HCT116 (cell line): ENCODE results near the gene SPINK5. TPM values are rescaled to one million over a fixed set of nuclear protein-coding genes. Genes with fewer than 3 reads are reported as not detected.

Experiments
- ATAC-seq: fragments of 200-7000 bp; cut with Tn5 transposase; 2 replicates; pipeline ENCODE4 v1.9.1; 2020; ENCODE audit warnings: mild to moderate bottlenecking, moderate library complexity
- BruUV-seq: library from RNA; stranded (reverse); fragments of 400-500 nt; replicated peaks from 2 replicates; lab custom pipeline; 2021; lab: Mats Ljungman, UMichigan
- CTCF ChIA-PET: fragments of 300-600 bp; sonication (Branson Sonifier 250); formaldehyde crosslinking; loops from one replicate; lab custom pipeline; 2021; ENCODE audit warnings: antibody characterized with exemption; lab: Charles Lee
- POLR2A ChIA-PET: fragments of 300-600, 350-600 bp; sonication (Branson Sonifier 250); formaldehyde crosslinking; loops from one replicate; lab custom pipeline; 2021; ENCODE audit warnings: antibody characterized with exemption; lab: Charles Lee
- RAD21 ChIA-PET, 2 experiments: fragments of 300-600 bp; sonication (Branson Sonifier 250); formaldehyde crosslinking; loops; one replicate each; lab custom pipeline; 2023; ENCODE audit warnings: low total read pairs in 2 of 2; ENCODE audit not compliant: uncharacterized antibody in 2 of 2, unreplicated experiment in 2 of 2, low non-redundant PET in 1 of 2; lab: Charles Lee
- DNase-seq: peaks from one replicate; pipeline ENCODE4 v3.0.0-alpha.2; 2010; ENCODE audit warnings: low read depth, low spot score
- H2AFZ ChIP-seq: fragments of 200-600 bp; shearing (Covaris generic), sonication (generic); 2 replicates; pipeline ENCODE4 v1.6.1; 2017; ENCODE audit warnings: low read depth, mixed run types, mixed read lengths, antibody characterized with exemption, low read length; ENCODE audit not compliant: poor library complexity, severe bottlenecking
- H3K27ac ChIP-seq: 2 replicates; pipeline ENCODE4 v1.5.1; 2012; ENCODE audit warnings: low read depth, low read length
- H3K27me3 ChIP-seq: fragments of 200-600 bp; sonication (generic); 2 replicates; pipeline ENCODE4 v1.6.1; 2016; ENCODE audit warnings: mixed run types, low read length, mixed read lengths; ENCODE audit not compliant: insufficient read depth
- H3K36me3 ChIP-seq, 2 experiments: fragments of 200-500 bp in 1 of 2; fragments of 200-600 bp in 1 of 2; sonication (Bioruptor generic) in 1 of 2; sonication (generic) in 1 of 2; 2 replicates each; pipeline versions ENCODE4 v1.5.1 to v1.6.1; 2014 to 2016; ENCODE audit warnings: low read length in 2 of 2, inconsistent platforms in 1 of 2, mixed read lengths in 1 of 2, mixed run types in 1 of 2; ENCODE audit not compliant: insufficient read depth in 2 of 2, control insufficient read depth in 1 of 2
- H3K4me1 ChIP-seq, 2 experiments: fragments of 200-600 bp in 1 of 2; sonication (generic) in 1 of 2; 2 replicates each; pipeline versions ENCODE4 v1.5.1 to v1.6.1; 2012 to 2017; ENCODE audit warnings: low read length in 2 of 2, inconsistent platforms in 1 of 2, mild to moderate bottlenecking in 1 of 2, mixed read lengths in 1 of 2, mixed run types in 1 of 2, moderate library complexity in 1 of 2; ENCODE audit not compliant: insufficient read depth in 2 of 2, control insufficient read depth in 1 of 2
- H3K4me2 ChIP-seq: fragments of 200-600 bp; sonication (generic); 2 replicates; pipeline ENCODE4 v1.6.1; 2017; ENCODE audit warnings: mixed run types, low read length, mixed read lengths
- H3K4me3 ChIP-seq, 2 experiments: fragments of 200-600 bp in 1 of 2; sonication (generic) in 1 of 2; replicated peaks in 1 of 2; 2 replicates each; pipeline ENCODE4 v1.5.1; 2011 to 2016; ENCODE audit warnings: low read length in 2 of 2, control low read depth in 1 of 2, low read depth in 1 of 2, mild to moderate bottlenecking in 1 of 2, mixed read lengths in 1 of 2, mixed run types in 1 of 2
- H3K79me2 ChIP-seq: fragments of 200-600 bp; sonication (generic); 2 replicates; pipeline ENCODE4 v1.6.1; 2017; ENCODE audit warnings: mild to moderate bottlenecking, mixed run types, low read length, moderate library complexity, mixed read lengths; ENCODE audit not compliant: insufficient read depth
- H3K9ac ChIP-seq: fragments of 200-600 bp; sonication (generic); 2 replicates; pipeline ENCODE4 v1.6.1; 2016; ENCODE audit warnings: low read length, mixed read lengths
- H3K9me2 ChIP-seq: fragments of 200-600 bp; sonication (generic), shearing (Covaris generic); 2 replicates; pipeline ENCODE4 v1.6.1; 2017; ENCODE audit warnings: mixed run types, mild to moderate bottlenecking, moderate library complexity; ENCODE audit not compliant: insufficient read depth
- H3K9me3 ChIP-seq, 2 experiments: fragments of 200-500 bp in 1 of 2; fragments of 200-600 bp in 1 of 2; sonication (Bioruptor generic) in 1 of 2; sonication (generic) in 1 of 2; 2 replicates each; pipeline ENCODE4 v1.6.1; 2014 to 2017; ENCODE audit warnings: low read length in 2 of 2, mixed read lengths in 2 of 2, inconsistent platforms in 1 of 2, low read depth in 1 of 2, mild to moderate bottlenecking in 1 of 2, mixed run types in 1 of 2, moderate library complexity in 1 of 2; ENCODE audit not compliant: control insufficient read depth in 1 of 2, insufficient read depth in 1 of 2
- H4K20me1 ChIP-seq: fragments of 200-600 bp; sonication (generic), shearing (Covaris generic); 2 replicates; pipeline ENCODE4 v1.6.1; 2017; ENCODE audit warnings: mixed run types, mild to moderate bottlenecking, moderate library complexity; ENCODE audit not compliant: insufficient read depth
- ATF3 ChIP-seq: IDR thresholded peaks from 2 replicates; pipeline ENCODE4 v1.6.1; 2012
- CEBPB ChIP-seq: IDR thresholded peaks from 2 replicates; pipeline ENCODE4 v1.6.1; 2012; ENCODE audit warnings: low read depth
- ELF1 ChIP-seq: IDR thresholded peaks from 2 replicates; pipeline ENCODE4 v1.6.1; 2012; ENCODE audit warnings: low read depth, borderline replicate concordance
- EZH2 ChIP-seq: fragments of 200-600 bp; sonication (generic); IDR thresholded peaks from 2 replicates; pipeline ENCODE4 v1.6.1; 2017; ENCODE audit warnings: antibody characterized with exemption, mixed run types
- EZH2phosphoT487 ChIP-seq: fragments of 200-600 bp; IDR thresholded peaks from 2 replicates; pipeline ENCODE4 v1.6.1; 2018; ENCODE audit warnings: antibody characterized with exemption, borderline replicate concordance
- JUND ChIP-seq: IDR thresholded peaks from 2 replicates; pipeline ENCODE4 v1.6.1; 2012
- POLR2A ChIP-seq: IDR thresholded peaks from 2 replicates; pipeline ENCODE4 v1.7.0; 2011; ENCODE audit warnings: borderline replicate concordance; ENCODE audit not compliant: insufficient read depth, insufficient read length; ENCODE audit errors: extremely low read depth
- POLR2AphosphoS5 ChIP-seq: IDR thresholded peaks from 2 replicates; pipeline ENCODE4 v1.6.1; 2011; ENCODE audit warnings: mild to moderate bottlenecking, low read depth, low read length, moderate library complexity
- RAD21 ChIP-seq: IDR thresholded peaks from 2 replicates; pipeline ENCODE4 v1.6.1; 2012; ENCODE audit warnings: low read depth, mild to moderate bottlenecking
- SRF ChIP-seq: IDR thresholded peaks from 2 replicates; pipeline ENCODE4 v1.6.1; 2012; ENCODE audit warnings: low read depth
- YY1 ChIP-seq: IDR thresholded peaks from 2 replicates; pipeline ENCODE4 v1.6.1; 2011; ENCODE audit warnings: low read length, low read depth, moderate library complexity, mild to moderate bottlenecking; ENCODE audit not compliant: insufficient replicate concordance; ENCODE audit errors: extremely low read depth
- ZBTB33 ChIP-seq: IDR thresholded peaks from 2 replicates; pipeline ENCODE4 v1.6.1; 2011; ENCODE audit warnings: mild to moderate bottlenecking, low read length, moderate library complexity; ENCODE audit not compliant: insufficient replicate concordance; ENCODE audit errors: extremely low read depth
- ZFX ChIP-seq: fragments of 450-650 bp; IDR thresholded peaks from 2 replicates; pipeline ENCODE4 v1.6.1; 2017
- ZNF274 ChIP-seq: fragments of 200-500 bp; sonication (Bioruptor generic); IDR thresholded peaks from 2 replicates; pipeline ENCODE4 v1.6.1; 2014; ENCODE audit warnings: mild to moderate bottlenecking, low read depth, low read length, inconsistent platforms
- intact Hi-C: fragments of 100-400 bp; cut with micrococcal nuclease; formaldehyde crosslinking; loops from 2 replicates; pipeline ENCODE4 v1.10.0; 2022
- total RNA-seq: library from RNA; stranded (reverse); gene quantifications from one replicate; pipeline ENCODE4 v1.2.1, GENCODE V29; 2021; ENCODE audit not compliant: unreplicated experiment
- TF ChIP-seq, protein P1 (sequence below): IDR thresholded peaks from 2 replicates; pipeline ENCODE4 v1.6.1; 2012; ENCODE audit warnings: low read depth
- TF ChIP-seq, protein P2 (sequence below): IDR thresholded peaks from 2 replicates; pipeline ENCODE4 v1.6.1; 2012

SPINK5 gene
- total RNA-seq, 1 experiment from 2014 or later, result not detected

GRCh38 chr5:148120317-148120716 is 56.5 kb downstream of the SPINK5 start:
- ATAC-seq, result no peak
- Histone ChIP-seq H3K36me3 (no peaks in the 10 kb centered on the region), H3K9me3 (no peaks in the 10 kb centered on the region), H3K27ac (no peak overlapping the region), H3K9me2 (no peaks in the 10 kb centered on the region), H3K79me2 (no peaks in the 10 kb centered on the region), H2AFZ (no peak overlapping the region), H3K9ac (no peak overlapping the region), H4K20me1 (no peaks in the 10 kb centered on the region), H3K4me1 (no peaks in the 10 kb centered on the region), H3K27me3 (no peaks in the 10 kb centered on the region; the same call in none of the 2 replicates), H3K4me3 (no peak overlapping the region), H3K4me2 (no peak overlapping the region)
- ChIA-PET RAD21 (no interaction called here), CTCF (interaction anchor here (0.7 to 1.3 kb wide), 2 partner anchors 15 to 259 kb away, joined by 3 read pairs; no protein-coding TSS in a partner anchor), POLR2A (no interaction called here)
- no peak for DNase-seq
- intact Hi-C loops, result no loop called here
- no TSS peak for BruUV-seq
- no peak for TF ChIP-seq ZBTB33
- no peak for TF ChIP-seq ELF1
- no peak for TF ChIP-seq EZH2
- no peak for TF ChIP-seq JUND
- TF ChIP-seq, protein P1, sequence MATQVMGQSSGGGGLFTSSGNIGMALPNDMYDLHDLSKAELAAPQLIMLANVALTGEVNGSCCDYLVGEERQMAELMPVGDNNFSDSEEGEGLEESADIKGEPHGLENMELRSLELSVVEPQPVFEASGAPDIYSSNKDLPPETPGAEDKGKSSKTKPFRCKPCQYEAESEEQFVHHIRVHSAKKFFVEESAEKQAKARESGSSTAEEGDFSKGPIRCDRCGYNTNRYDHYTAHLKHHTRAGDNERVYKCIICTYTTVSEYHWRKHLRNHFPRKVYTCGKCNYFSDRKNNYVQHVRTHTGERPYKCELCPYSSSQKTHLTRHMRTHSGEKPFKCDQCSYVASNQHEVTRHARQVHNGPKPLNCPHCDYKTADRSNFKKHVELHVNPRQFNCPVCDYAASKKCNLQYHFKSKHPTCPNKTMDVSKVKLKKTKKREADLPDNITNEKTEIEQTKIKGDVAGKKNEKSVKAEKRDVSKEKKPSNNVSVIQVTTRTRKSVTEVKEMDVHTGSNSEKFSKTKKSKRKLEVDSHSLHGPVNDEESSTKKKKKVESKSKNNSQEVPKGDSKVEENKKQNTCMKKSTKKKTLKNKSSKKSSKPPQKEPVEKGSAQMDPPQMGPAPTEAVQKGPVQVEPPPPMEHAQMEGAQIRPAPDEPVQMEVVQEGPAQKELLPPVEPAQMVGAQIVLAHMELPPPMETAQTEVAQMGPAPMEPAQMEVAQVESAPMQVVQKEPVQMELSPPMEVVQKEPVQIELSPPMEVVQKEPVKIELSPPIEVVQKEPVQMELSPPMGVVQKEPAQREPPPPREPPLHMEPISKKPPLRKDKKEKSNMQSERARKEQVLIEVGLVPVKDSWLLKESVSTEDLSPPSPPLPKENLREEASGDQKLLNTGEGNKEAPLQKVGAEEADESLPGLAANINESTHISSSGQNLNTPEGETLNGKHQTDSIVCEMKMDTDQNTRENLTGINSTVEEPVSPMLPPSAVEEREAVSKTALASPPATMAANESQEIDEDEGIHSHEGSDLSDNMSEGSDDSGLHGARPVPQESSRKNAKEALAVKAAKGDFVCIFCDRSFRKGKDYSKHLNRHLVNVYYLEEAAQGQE, result no peak
- TF ChIP-seq, protein P2, sequence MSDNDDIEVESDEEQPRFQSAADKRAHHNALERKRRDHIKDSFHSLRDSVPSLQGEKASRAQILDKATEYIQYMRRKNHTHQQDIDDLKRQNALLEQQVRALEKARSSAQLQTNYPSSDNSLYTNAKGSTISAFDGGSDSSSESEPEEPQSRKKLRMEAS, result no peak
- no peak for TF ChIP-seq ZFX
- no peak for TF ChIP-seq POLR2A
- no peak for TF ChIP-seq EZH2phosphoT487
- TF ChIP-seq ATF3, result no peak
- no peak for TF ChIP-seq POLR2AphosphoS5
- no peak for TF ChIP-seq CEBPB
- no peak for TF ChIP-seq SRF
- no peak for TF ChIP-seq ZNF274
- no peak for TF ChIP-seq RAD21
- no peak for TF ChIP-seq YY1
